Upper lobe of left lung (tissue), 4 donors: Measurements from ENCODE around the gene PRKG1.

Experiments used
- EP300 ChIP-seq, 4 donors: sonication (generic); formaldehyde crosslinking; IDR thresholded peaks; one replicate each; pipeline ENCODE4 v1.5.1; 2017; ENCODE audit warnings: antibody characterized with exemption in 4 of 4, control low read depth in 2 of 4
- POLR2A ChIP-seq, 4 donors: fragments of 450-650 bp; IDR thresholded peaks; one replicate each; pipeline ENCODE4 v1.5.1; 2016 to 2017; ENCODE audit warnings: antibody characterized with exemption in 4 of 4, mild to moderate bottlenecking in 2 of 4
- POLR2AphosphoS5 ChIP-seq, 2 donors: sonication (generic); formaldehyde crosslinking; IDR thresholded peaks; one replicate each; pipeline ENCODE4 v1.5.1; 2017; ENCODE audit warnings: antibody characterized with exemption in 2 of 2
- TF ChIP-seq, protein P1 (sequence below), 6 experiments: fragments of 450-650 bp in 4 of 6; fragments of 200-600 bp in 2 of 6; sonication (generic) in 2 of 6; IDR thresholded peaks; one replicate each; pipeline ENCODE4 v1.5.1; 2016 to 2019; ENCODE audit warnings: antibody characterized with exemption in 6 of 6

DNA sequence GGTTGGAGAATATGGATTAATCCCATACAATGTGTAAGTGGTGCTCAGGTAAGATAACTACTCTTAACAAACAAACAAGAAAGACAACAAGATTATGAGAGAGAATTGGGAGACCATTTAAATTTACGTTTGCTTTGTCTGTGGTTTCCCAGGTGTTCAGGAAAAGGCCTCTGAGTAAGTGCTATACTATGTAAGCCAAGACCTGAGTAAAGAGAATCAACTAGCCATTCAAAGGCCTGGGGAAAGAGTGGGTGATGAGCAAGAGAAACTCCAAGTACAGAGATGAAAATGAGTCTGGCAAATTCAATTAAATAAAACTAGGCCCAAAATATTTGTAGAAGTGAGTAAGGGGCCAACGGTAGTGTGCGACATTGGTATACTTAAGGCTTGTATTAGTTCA is 615.2 kb downstream of the PRKG1 start:
- TF ChIP-seq, protein P1, sequence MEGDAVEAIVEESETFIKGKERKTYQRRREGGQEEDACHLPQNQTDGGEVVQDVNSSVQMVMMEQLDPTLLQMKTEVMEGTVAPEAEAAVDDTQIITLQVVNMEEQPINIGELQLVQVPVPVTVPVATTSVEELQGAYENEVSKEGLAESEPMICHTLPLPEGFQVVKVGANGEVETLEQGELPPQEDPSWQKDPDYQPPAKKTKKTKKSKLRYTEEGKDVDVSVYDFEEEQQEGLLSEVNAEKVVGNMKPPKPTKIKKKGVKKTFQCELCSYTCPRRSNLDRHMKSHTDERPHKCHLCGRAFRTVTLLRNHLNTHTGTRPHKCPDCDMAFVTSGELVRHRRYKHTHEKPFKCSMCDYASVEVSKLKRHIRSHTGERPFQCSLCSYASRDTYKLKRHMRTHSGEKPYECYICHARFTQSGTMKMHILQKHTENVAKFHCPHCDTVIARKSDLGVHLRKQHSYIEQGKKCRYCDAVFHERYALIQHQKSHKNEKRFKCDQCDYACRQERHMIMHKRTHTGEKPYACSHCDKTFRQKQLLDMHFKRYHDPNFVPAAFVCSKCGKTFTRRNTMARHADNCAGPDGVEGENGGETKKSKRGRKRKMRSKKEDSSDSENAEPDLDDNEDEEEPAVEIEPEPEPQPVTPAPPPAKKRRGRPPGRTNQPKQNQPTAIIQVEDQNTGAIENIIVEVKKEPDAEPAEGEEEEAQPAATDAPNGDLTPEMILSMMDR (IDR thresholded peaks at IDR 0.05): no peak
- TF ChIP-seq EP300 (IDR thresholded peaks at IDR 0.05) (no peak), POLR2A (IDR thresholded peaks at IDR 0.05) (no peak), POLR2AphosphoS5 (IDR thresholded peaks at IDR 0.05) (no peak)
